Smooth muscle cell (in vitro differentiated cells): ENCODE measurements around the gene HPN. TPM values are rescaled to one million over a fixed set of nuclear protein-coding genes. Genes with fewer than 3 reads are reported as not detected.
A peak's percentile ranks its signal among the peaks of the same experiment; 100 is the strongest.

Source experiments
- DNase-seq: peaks from one replicate; lab custom pipeline; 2025; ENCODE audit not compliant: unreplicated experiment; lab: John Stamatoyannopoulos, UW
- H2AFZ ChIP-seq: fragments of 200-600 bp; sonication (generic); 2 replicates; pipeline ENCODE4 v1.6.0; 2016; ENCODE audit warnings: antibody characterized with exemption, low read depth, mild to moderate bottlenecking
- H3F3A ChIP-seq: fragments of 200-600 bp; sonication (generic); 2 replicates; pipeline ENCODE4 v1.6.0; 2017; ENCODE audit warnings: antibody characterized with exemption, low read depth
- H3K27ac ChIP-seq: fragments of 200-600 bp; sonication (generic); 2 replicates; pipeline ENCODE4 v1.5.1; 2016; ENCODE audit warnings: low read depth, mild to moderate bottlenecking
- H3K27me3 ChIP-seq: fragments of 200-600 bp; sonication (generic); 2 replicates; pipeline ENCODE4 v1.6.1; 2016; ENCODE audit warnings: low read depth, mild to moderate bottlenecking
- H3K36me3 ChIP-seq: fragments of 200-600 bp; sonication (generic); 2 replicates; pipeline ENCODE4 v1.5.1; 2016; ENCODE audit warnings: low read depth
- H3K4me1 ChIP-seq: fragments of 200-600 bp; sonication (generic); 2 replicates; pipeline ENCODE4 v1.5.1; 2016; ENCODE audit warnings: low read depth
- H3K4me2 ChIP-seq: fragments of 200-600 bp; sonication (generic); 2 replicates; pipeline ENCODE4 v1.6.0; 2016; ENCODE audit warnings: mild to moderate bottlenecking
- H3K4me3 ChIP-seq: fragments of 200-600 bp; sonication (generic); 2 replicates; pipeline ENCODE4 v1.5.1; 2016; ENCODE audit warnings: mild to moderate bottlenecking
- H3K79me2 ChIP-seq: fragments of 200-600 bp; sonication (generic); 2 replicates; pipeline ENCODE4 v1.6.0; 2016; ENCODE audit warnings: low read depth, mild to moderate bottlenecking
- H3K9ac ChIP-seq: fragments of 200-600 bp; sonication (generic); 2 replicates; pipeline ENCODE4 v1.6.0; 2016; ENCODE audit warnings: low read depth
- H3K9me3 ChIP-seq: fragments of 200-600 bp; sonication (generic); replicated peaks from 2 replicates; pipeline ENCODE4 v1.5.1; 2016; ENCODE audit warnings: low read depth
- H4K20me1 ChIP-seq: fragments of 200-600 bp; sonication (generic); 2 replicates; pipeline ENCODE4 v1.6.0; 2016; ENCODE audit warnings: low read depth
- WGBS: methylation state at CpG from one replicate; pipeline ENCODE4 v1.1.7; 2016; ENCODE audit warnings: low lambda C conversion rate; 5-methylcytosine and 5-hydroxymethylcytosine counted together
- polyA plus RNA-seq: library from polyadenylated mRNA; unstranded; fragments of >200 nt; fragmentation: Nextera tagmentation; extraction: Ambion mirVana; gene quantifications from 2 replicates; pipeline ENCODE4 v1.2.1, GENCODE V29; 2016
- total RNA-seq: library from RNA; depleted of rRNA; stranded (reverse); fragments of >200 nt; gene quantifications from 2 replicates; pipeline ENCODE4 v1.2.3, GENCODE V29; 2014
- TF ChIP-seq, protein P1 (sequence below): fragments of 200-600 bp; sonication (generic); IDR thresholded peaks from 2 replicates; pipeline ENCODE4 v1.5.1; 2017; ENCODE audit warnings: borderline replicate concordance, mild to moderate bottlenecking, antibody characterized with exemption; ENCODE audit not compliant: insufficient read depth, poor library complexity, severe bottlenecking

The HPN gene
- total and polyA plus RNA-seq, 2 experiments from 2014 or later, result 1.3 to 4.1 TPM

- Histone ChIP-seq H3K79me2 (peaks cover 38% of the 10 kb centered on the region), H3K27ac (peak within 1 kb of the TSS; percentile 85), H3K9ac (peak within 1 kb of the TSS; percentile 82), H3K27me3 (no peaks in the 10 kb centered on the region), H3F3A (no peaks in the 10 kb centered on the region), H3K4me3 (peak within 1 kb of the TSS; percentile 55), H3K36me3 (no peaks in the 10 kb centered on the region), H2AFZ (peak within 1 kb of the TSS; percentile 86), H4K20me1 (peaks cover 40% of the 10 kb centered on the region), H3K4me1 (peaks cover 13% of the 10 kb centered on the region), H3K4me2 (peak within 1 kb of the TSS; percentile 94), H3K9me3 (no peaks in the 10 kb centered on the region)
- peak; percentile 72 for DNase-seq
- 3% methylated on average over 32 of the region's 45 CpGs for WGBS
- TF ChIP-seq, protein P1, sequence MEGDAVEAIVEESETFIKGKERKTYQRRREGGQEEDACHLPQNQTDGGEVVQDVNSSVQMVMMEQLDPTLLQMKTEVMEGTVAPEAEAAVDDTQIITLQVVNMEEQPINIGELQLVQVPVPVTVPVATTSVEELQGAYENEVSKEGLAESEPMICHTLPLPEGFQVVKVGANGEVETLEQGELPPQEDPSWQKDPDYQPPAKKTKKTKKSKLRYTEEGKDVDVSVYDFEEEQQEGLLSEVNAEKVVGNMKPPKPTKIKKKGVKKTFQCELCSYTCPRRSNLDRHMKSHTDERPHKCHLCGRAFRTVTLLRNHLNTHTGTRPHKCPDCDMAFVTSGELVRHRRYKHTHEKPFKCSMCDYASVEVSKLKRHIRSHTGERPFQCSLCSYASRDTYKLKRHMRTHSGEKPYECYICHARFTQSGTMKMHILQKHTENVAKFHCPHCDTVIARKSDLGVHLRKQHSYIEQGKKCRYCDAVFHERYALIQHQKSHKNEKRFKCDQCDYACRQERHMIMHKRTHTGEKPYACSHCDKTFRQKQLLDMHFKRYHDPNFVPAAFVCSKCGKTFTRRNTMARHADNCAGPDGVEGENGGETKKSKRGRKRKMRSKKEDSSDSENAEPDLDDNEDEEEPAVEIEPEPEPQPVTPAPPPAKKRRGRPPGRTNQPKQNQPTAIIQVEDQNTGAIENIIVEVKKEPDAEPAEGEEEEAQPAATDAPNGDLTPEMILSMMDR, result no peak
These were observed 41.8 kb upstream of the HPN start, which contains the start of gene GRAMD1A for GRCh38 chr19:34999498-35000337. Gene GRAMD1A (plus strand): TSS chr19:35000323. CDS start chr19:35000479, 156 bp downstream.

GRCh38 chr19:35000338-35000646 lies 41.2 kb upstream of the HPN start:
- no peak for DNase-seq
- Histone ChIP-seq H3K9ac (peak overlapping the region; percentile 50), H3K4me1 (peaks cover 13% of the 10 kb centered on the region), H2AFZ (peak overlapping the region; percentile 1), H3K4me2 (peak overlapping the region; percentile 94), H3K36me3 (no peaks in the 10 kb centered on the region), H3K9me3 (no peaks in the 10 kb centered on the region), H3K27me3 (no peaks in the 10 kb centered on the region), H3F3A (no peaks in the 10 kb centered on the region), H3K4me3 (peak overlapping the region; percentile 55), H3K79me2 (peaks cover 43% of the 10 kb centered on the region), H4K20me1 (peaks cover 46% of the 10 kb centered on the region), H3K27ac (peak overlapping the region; percentile 54)
- TF ChIP-seq, protein P1, result no peak
- WGBS, result 0% methylated on average over 1 of the region's 37 CpGs

- peaks cover 49% of the 10 kb centered on the region for H3K79me2 ChIP-seq
These were observed 40.6 kb upstream of the HPN start for GRCh38 chr19:35000647-35001501.

More at GRCh38 chr19:35000647-35001501, 40.6 kb upstream of the HPN start:
- H3K27me3 ChIP-seq, result no peaks in the 10 kb centered on the region
- no peaks in the 10 kb centered on the region for H3K9me3 ChIP-seq
- H3K4me1 ChIP-seq, result peaks cover 13% of the 10 kb centered on the region
- peak overlapping the region; percentile 54 for H3K27ac ChIP-seq
- H4K20me1 ChIP-seq, result peaks cover 51% of the 10 kb centered on the region
- peak overlapping the region; percentile 55 for H3K4me3 ChIP-seq
- no peak for DNase-seq
- H2AFZ ChIP-seq, result peak overlapping the region; percentile 1
- peak overlapping the region; percentile 94 for H3K4me2 ChIP-seq
- TF ChIP-seq, protein P1, result no peak
- no peaks in the 10 kb centered on the region for H3F3A ChIP-seq
- no peaks in the 10 kb centered on the region for H3K36me3 ChIP-seq
- peak overlapping the region; percentile 50 for H3K9ac ChIP-seq
- WGBS, result 4% methylated on average over 26 of the region's 46 CpGs
